RPMI7951 (cell line): Measurements from ENCODE around the gene NDUFAF2. TPM values are rescaled to one million over a fixed set of nuclear protein-coding genes. Genes with fewer than 3 reads are reported as not detected.
"Not testable (repeated sequence)": the region's sequence is repeated elsewhere in the genome, so short reads cannot be mapped to it uniquely, and the experiment has no call there.

Experiments
- DNase-seq: peaks from one replicate; pipeline ENCODE4 v3.0.0-alpha.2; 2012; ENCODE audit warnings: low read depth
- total RNA-seq: library from RNA; depleted of rRNA; stranded (reverse); fragments of >200 nt; shearing (Covaris generic); gene quantifications from 2 replicates; pipeline ENCODE4 v1.2.3, GENCODE V29; 2014; rRNA removed

NDUFAF2 gene
- total RNA-seq, 1 experiment from 2014 or later, result 45.4 TPM

DNA sequence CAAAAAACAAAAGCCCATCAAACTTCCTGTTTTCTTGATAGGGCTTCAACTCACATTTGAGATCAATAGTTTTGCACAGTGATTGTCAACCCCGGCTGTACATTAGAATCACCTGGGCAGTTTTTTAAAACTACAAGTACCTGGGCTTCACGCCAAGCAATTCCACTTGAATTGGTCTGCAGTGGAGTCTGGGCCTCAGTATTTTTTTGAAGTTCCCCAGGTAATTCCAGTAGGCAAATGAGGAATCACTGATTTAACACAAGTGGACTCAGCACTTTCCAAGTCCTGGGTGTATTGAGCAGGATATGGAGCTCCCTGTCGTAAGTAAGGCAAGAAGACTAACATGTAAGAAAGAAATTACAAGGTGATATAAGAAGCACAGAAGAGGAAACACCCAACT lies 232.1 kb downstream of the NDUFAF2 start:
- no peak for DNase-seq

DNA sequence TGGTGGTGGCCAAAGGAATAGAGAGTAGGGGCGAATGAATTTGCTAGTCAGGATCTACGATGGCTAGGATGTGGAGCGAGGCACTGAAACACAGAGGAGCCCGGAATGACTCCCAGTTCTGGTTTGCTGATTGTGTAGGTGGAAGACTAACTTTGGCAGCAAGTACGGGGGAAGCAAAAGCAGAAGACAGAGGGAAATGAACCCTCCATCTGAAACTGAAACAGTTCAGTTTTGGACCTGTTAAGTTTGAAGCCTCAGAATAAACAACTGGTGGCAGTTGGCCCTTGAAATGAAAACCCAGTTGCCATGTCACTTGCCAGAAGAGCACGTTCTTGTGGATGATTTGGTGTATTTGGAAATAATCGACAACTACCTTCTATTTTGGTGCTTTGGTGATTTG lies 232.7 kb downstream of the NDUFAF2 start:
- DNase-seq, result no peak

DNA sequence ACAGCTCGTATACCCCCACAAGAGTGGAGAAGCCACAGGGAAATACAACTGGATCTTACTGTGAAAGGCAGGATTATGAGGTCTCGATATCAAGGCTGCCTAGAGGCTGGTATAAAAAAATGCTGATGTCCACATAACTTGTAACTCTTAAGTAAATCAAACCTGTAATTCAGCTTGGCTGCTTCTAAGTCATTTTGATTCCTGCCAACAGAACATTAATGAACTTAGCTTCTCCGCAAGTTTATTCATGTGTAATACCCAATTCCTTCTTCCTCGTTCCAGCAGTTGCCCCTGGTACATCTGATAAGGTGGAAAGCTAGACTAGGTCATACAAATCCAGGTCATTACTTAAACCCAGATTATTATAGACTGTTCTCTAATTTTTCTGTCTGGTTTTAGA lies 233.7 kb downstream of the NDUFAF2 start:
- DNase-seq, result no peak

DNA sequence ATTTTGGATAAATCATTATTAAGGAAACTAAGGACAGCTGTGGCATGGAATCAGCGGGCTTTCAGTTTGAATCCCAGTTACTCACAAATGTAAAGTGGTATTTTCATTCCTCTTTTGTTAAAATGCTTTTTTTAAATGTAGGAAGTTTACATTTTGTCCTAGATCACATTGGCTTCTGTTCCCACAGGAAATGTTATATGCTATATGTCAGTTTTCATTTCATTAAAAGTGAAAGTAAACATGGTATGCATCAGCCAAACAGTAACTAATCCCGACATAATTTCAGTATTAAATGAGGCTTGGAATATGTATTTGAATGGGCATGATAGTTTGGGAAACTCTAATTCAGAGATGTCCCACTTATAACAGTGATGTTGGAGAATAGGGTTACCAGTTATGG lies 235.9 kb downstream of the NDUFAF2 start:
- no peak for DNase-seq

DNA sequence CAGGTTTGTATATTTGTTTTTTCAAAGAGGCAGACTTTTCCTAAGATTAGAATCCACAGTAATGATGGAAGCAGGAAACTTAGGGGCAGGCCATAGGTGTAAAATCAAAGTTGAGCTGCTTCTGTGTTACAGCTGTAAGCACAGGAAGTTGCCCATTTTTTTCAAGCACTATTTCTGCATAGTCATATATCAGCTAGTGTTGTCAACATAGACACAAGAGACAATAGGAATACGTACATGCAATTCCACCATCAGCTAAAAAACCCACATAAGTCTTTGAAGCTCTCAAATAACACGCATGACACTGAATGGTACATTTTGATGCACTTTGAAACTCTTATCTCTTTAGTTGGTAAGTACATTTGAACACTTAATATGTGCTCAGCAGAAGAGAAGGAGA lies 237.4 kb downstream of the NDUFAF2 start:
- DNase-seq, result no peak

DNA sequence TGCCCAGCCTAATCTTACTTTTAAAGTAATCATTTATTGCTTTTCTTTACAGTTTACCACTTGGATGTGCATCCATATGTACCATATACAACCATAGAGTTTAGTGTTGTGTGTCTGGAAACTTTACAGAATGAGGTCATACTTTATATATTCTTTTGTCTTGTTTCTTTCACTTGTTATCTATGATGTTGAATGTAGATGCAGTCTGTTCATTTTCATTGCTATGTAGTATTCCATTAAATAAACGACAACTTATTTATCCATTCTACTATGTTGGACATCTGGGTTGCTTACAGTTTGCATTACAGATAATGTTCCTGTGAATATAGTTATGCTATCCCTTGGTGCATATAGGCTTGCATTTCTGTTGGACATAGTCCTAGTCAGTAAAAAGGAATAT lies 238.5 kb downstream of the NDUFAF2 start:
- DNase-seq, result no peak

DNA sequence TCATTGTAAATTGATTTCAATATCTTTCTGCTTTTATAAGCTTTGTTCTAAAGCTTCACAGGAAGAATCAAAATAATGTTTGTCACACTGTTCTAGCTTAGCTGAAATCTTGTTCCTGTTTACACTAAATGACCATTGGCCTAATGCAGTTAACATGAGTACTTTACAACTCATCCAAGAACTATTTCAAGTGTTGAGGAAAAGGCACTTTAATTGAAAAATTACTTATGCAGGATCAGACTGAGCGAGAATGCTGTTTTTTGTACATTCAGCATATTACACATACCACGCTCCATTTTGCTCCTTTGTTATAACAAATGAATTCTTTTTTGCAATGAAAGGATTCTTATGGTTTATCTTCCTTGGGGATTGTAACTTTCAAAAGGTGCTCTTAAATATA lies 239.7 kb downstream of the NDUFAF2 start:
- no peak for DNase-seq

DNA sequence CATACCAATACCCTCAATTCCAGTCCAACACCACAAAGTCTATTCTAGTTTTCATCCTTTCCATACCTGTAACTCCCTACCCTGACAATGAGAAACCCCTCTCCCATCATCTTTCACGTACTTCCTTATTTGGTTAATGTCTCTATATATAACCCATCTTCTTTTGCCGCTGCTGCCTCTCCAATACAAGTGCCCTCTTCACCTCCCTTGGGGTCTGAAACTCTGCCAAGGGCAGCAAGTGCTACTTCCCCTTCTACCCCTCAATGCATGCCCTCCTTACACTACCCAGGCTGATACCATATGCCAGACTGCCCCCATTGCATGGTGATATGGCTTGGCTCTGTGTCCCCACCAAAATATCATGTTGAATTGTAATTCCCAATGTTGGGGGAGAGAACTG lies 241.6 kb downstream of the NDUFAF2 start:
- DNase-seq, result no peak

DNA sequence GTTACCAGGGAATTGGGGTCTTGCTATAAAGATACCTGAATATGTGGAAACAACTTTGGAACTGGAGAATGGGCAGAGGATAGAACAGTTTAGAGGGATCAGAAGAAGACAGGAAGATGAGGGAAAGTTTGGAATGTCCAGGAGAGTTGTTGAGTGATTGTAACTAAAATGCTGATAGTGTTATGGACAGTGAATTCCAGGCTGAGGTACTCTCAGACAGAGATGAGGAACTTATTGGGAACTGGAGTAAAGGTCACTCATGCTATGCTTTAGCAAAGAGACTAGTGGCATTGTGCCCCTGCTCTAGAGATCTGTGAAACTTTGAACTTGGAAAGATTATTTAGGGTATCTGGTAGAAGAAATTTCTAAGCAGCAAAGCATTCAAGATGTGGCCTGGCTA lies 242.3 kb downstream of the NDUFAF2 start:
- DNase-seq, result not testable (repeated sequence)

DNA sequence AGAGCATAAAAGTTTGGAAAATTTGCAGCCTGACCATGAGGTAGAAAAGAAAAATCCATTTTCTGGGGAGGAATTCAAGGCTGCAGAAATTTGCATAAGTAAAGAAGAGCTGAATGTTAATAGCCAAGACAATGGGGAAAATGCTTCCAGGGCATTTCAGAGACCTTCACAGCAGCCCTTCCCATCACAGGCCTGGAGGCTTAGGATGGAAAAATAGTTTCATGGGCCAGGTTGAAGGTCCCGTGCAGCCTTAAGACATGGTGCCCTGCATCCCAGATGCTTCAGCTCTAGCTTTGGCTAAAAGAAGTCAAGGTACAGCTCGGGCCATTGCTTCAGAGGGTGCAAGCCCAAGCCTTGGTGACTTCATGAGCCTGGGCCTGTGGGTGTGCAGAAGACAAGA lies 242.8 kb downstream of the NDUFAF2 start:
- not testable (repeated sequence) for DNase-seq

DNA sequence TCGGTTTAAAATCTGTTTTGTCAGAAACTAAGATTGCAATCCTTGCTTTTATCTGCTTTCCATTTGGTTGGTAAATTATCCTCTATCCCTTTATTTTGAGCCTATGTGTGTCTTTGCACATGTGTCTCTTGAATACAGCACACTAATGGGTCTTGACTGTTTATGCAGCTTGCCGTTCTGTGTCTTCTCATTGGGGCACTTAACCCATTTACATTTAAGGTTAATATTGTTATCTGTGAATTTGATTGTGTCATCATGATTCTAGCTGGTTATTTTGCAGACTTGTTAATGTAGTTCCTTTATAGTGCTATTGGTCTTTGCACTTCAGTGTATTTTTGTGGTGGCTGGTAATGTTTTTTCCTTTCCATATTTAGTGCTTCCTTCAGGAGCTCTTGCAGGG lies 253.6 kb downstream of the NDUFAF2 start:
- no peak for DNase-seq

DNA sequence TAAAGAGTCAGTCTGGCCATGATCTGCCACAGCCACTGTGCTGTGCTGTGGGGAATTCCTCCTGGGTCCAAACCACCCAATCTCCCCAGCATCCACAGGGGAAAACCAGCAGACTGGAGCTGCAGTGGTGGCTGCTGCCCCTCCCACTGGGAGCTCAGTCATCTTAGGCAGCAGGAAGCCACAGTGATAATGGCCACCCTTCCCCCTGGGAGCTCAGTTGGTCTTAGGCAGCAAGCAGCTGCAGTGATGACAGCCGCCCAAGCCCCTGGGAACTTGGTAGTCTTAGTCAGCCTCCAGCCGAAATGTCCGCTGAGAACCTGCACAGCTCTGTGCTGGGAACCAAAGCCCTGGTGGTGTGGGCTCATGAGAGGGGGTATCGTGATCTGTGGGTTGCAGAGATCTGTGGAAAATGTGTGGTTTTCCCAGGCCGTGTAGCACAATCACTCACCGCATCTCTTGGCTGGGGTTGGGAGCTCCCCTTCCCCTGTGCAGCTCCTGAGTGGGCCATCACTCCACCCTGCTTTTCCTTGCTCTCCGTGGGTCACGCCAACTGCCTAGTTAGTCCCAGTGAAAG lies 255.7 kb downstream of the NDUFAF2 start:
- no peak for DNase-seq

DNA sequence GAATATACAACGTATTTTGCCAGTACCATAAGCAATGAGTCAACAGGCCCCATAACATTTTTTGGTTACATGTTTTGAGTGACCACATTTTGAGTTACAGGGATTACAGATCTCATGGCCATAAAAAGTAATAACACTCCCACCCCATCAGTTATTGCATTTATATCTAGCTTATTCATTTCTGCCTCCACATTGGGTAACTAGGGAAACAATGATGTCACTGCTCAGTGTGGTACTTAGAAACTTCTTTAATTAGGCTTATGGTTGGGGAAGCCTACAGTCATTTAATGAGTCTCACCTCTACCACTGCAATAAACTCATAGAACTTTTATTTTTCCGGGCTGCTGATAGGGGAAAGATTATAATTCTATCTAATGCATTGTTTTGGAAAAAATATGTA lies 257.2 kb downstream of the NDUFAF2 start:
- no peak for DNase-seq

Other genes with a start within 250 kb of the NDUFAF2 start
- gene DEPDC1B, start 245.0 kb upstream of the NDUFAF2 start, total RNA-seq, result 24.0 and 28.5 TPM in 2 replicates
- 0.10 TPM in 1 of 2 replicates, not detected in the other for gene ELOVL7, start 100.9 kb upstream of the NDUFAF2 start, total RNA-seq
- gene ERCC8, start 135 bp upstream of the NDUFAF2 start, total RNA-seq, result 25.6 TPM in 2 replicates
- 41.1 and 51.4 TPM in 2 replicates for gene SMIM15, start 217.3 kb downstream of the NDUFAF2 start, total RNA-seq